HepG2 (cell line): ENCODE data around the gene KLHL21. TPM values are rescaled to one million over a fixed set of nuclear protein-coding genes. Genes with fewer than 3 reads are reported as not detected.

Source experiments
- ATF7-NPFF ChIP-seq: sonication (generic); formaldehyde crosslinking; IDR thresholded peaks from 2 replicates; pipeline ENCODE4 v1.8.1; 2023; ENCODE audit warnings: mild to moderate bottlenecking, low read depth, missing genetic modification reagents, moderate library complexity
- CTCF ChIP-seq: sonication (generic); formaldehyde crosslinking; IDR thresholded peaks from 2 replicates; pipeline ENCODE4 v1.5.0; 2020; ENCODE audit warnings: mild to moderate bottlenecking, missing genetic modification reagents, moderate library complexity
- FOXO1 ChIP-seq: sonication (generic); formaldehyde crosslinking; IDR thresholded peaks from 2 replicates; pipeline ENCODE4 v1.4.0; 2020; ENCODE audit warnings: missing genetic modification reagents
- GLI4 ChIP-seq: sonication (generic); formaldehyde crosslinking; IDR thresholded peaks from 2 replicates; pipeline ENCODE4 v1.5.1; 2020; ENCODE audit warnings: missing genetic modification reagents, mild to moderate bottlenecking, moderate library complexity, borderline replicate concordance
- JUND ChIP-seq: sonication (generic); formaldehyde crosslinking; IDR thresholded peaks from 2 replicates; pipeline ENCODE4 v1.8.0; 2022; ENCODE audit warnings: mild to moderate bottlenecking, missing genetic modification reagents
- MAZ ChIP-seq, 2 experiments: sonication (generic) in 1 of 2; formaldehyde crosslinking in 1 of 2; IDR thresholded peaks; 2 replicates each; pipeline versions ENCODE4 v1.5.0 to v1.6.1; 2012 to 2020; ENCODE audit warnings: low read depth in 2 of 2, mild to moderate bottlenecking in 2 of 2, borderline replicate concordance in 1 of 2, improper control_type of control experiment in 1 of 2, low read length in 1 of 2, missing genetic modification reagents in 1 of 2, moderate library complexity in 1 of 2
- PAWR ChIP-seq: sonication (generic); formaldehyde crosslinking; IDR thresholded peaks from 2 replicates; pipeline ENCODE4 v1.4.0; 2020; ENCODE audit warnings: missing genetic modification reagents, mild to moderate bottlenecking, borderline replicate concordance
- TAF1 ChIP-seq: sonication (generic); formaldehyde crosslinking; IDR thresholded peaks from 2 replicates; pipeline ENCODE4 v1.4.0; 2020; ENCODE audit warnings: missing genetic modification reagents
- TFDP2 ChIP-seq: sonication (generic); formaldehyde crosslinking; IDR thresholded peaks from 2 replicates; pipeline ENCODE4 v1.4.0; 2020; ENCODE audit warnings: missing genetic modification reagents
- TP53 ChIP-seq: sonication (generic); formaldehyde crosslinking; conservative IDR thresholded peaks from 2 replicates; pipeline ENCODE4 v1.4.0; 2020; ENCODE audit warnings: missing genetic modification reagents
- ZBTB8A ChIP-seq: sonication (generic); formaldehyde crosslinking; IDR thresholded peaks from 2 replicates; pipeline ENCODE4 v1.4.0; 2020; ENCODE audit warnings: mild to moderate bottlenecking, low read depth, missing genetic modification reagents, borderline replicate concordance
- ZFY ChIP-seq: sonication (generic); formaldehyde crosslinking; IDR thresholded peaks from 2 replicates; pipeline ENCODE4 v1.4.0; 2020; ENCODE audit warnings: missing genetic modification reagents
- ZNF124 ChIP-seq: sonication (generic); formaldehyde crosslinking; IDR thresholded peaks from 2 replicates; pipeline ENCODE4 v1.4.0; 2020; ENCODE audit warnings: missing genetic modification reagents
- ZNF17 ChIP-seq: sonication (generic); formaldehyde crosslinking; IDR thresholded peaks from 2 replicates; pipeline ENCODE4 v1.5.0; 2020; ENCODE audit warnings: mild to moderate bottlenecking, missing genetic modification reagents
- ZNF326 ChIP-seq: sonication (generic); formaldehyde crosslinking; IDR thresholded peaks from 2 replicates; pipeline ENCODE4 v1.4.0; 2020; ENCODE audit warnings: missing genetic modification reagents, borderline replicate concordance
- ZNF33B ChIP-seq: sonication (generic); formaldehyde crosslinking; IDR thresholded peaks from 2 replicates; pipeline ENCODE4 v1.5.1; 2020; ENCODE audit warnings: mild to moderate bottlenecking, missing genetic modification reagents
- ZNF589 ChIP-seq: sonication (generic); formaldehyde crosslinking; conservative IDR thresholded peaks from 2 replicates; pipeline ENCODE4 v1.8.0; 2022; ENCODE audit warnings: mild to moderate bottlenecking, moderate library complexity, missing genetic modification reagents
- ZNF740 ChIP-seq: sonication (generic); formaldehyde crosslinking; IDR thresholded peaks from 2 replicates; pipeline ENCODE4 v1.4.0; 2020; ENCODE audit warnings: missing genetic modification reagents
- ZNF776 ChIP-seq: sonication (generic); formaldehyde crosslinking; IDR thresholded peaks from 2 replicates; pipeline ENCODE4 v1.4.0; 2020; ENCODE audit warnings: mild to moderate bottlenecking, missing genetic modification reagents
- ZUFSP ChIP-seq: sonication (generic); formaldehyde crosslinking; IDR thresholded peaks from 2 replicates; pipeline ENCODE4 v1.9.0; 2021; ENCODE audit warnings: missing genetic modification reagents, mild to moderate bottlenecking, borderline replicate concordance
- polyA plus RNA-seq, 8 experiments: library from polyadenylated mRNA; depleted of rRNA in 3 of 8; stranded (reverse) in 7 of 8; unstranded in 1 of 8; fragments of >200 nt; fragmentation: Illumina TruSeq in 4 of 8; extraction: Trizol in 4 of 8; gene quantifications; 2 replicates each; pipeline versions ENCODE4 v1.2.1 to v1.2.3, GENCODE V29; 2011 to 2016; ENCODE audit warnings: low read depth in 4 of 8, missing spikeins in 1 of 8, mixed read lengths in 1 of 8; ENCODE audit not compliant: insufficient read depth in 1 of 8
- total RNA-seq, 5 experiments: library from RNA; depleted of rRNA; stranded (reverse); fragments of >200 nt; fragmentation: Illumina TruSeq; extraction: Trizol; gene quantifications; 2 replicates each; pipeline ENCODE4 v1.2.3, GENCODE V29; 2016; ENCODE audit warnings: low read depth in 1 of 5
- TF ChIP-seq, protein P1 (sequence below): sonication (generic); formaldehyde crosslinking; IDR thresholded peaks from 2 replicates; pipeline ENCODE4 v1.5.0; 2020; ENCODE audit warnings: mild to moderate bottlenecking, missing genetic modification reagents

KLHL21 gene
- total and polyA plus RNA-seq, 2 of the 13 experiments (the other 11 are each of a cell fraction or from before 2014, with no cell fraction given) = 14.8 to 25.0 TPM

DNA sequence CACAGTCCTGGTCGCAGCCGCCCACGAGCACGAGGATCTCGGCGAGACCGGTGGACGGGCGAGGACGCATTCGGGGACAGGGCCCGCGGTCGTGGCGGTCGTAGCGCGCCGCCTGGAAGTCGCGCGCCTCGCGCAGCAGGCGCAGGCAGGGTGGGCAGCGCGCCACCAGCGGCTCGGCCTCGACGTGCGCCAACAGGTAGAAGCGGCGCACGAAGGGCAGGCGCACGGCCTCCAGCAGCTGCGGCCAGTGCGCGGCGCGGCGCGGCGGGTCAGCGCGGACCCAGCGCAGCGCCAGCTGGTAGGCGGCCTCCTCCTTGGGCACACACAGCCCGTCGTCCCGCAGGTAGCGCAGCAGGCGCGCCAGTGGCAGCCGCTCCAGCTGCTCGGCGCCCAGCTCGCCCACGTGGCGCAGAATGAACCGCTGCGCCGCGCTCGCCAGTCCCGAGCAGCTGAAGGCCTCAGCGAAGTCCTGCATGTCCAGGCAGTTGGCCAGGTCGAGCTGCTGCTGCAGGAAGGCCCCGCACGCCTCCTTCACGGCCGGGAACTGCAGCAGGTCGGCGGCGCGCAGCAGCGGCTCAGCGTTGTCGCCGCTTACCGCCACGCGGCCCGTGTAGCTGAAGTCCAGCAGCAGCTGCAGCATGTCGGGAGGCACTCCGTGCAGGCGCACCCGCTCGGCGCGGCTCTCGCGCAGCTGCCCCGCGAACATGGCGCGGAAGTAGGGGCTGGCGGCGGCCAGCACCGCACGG, 573 bp downstream of the KLHL21 start (continued):
- TF ChIP-seq TFDP2 (CRISPR knock-in tag) (peak; percentile 15; the same call in 1 of the 2 replicates), ZNF740 (CRISPR knock-in tag) (peak; percentile 5; the same call in 1 of the 2 replicates), FOXO1 (no peak), PAWR (CRISPR knock-in tag) (no peak), JUND (CRISPR knock-in tag) (0 out of 2 replicates have a peak, but pooled peaks have one; percentile 10), ZUFSP (CRISPR knock-in tag) (no peak), ZNF776 (CRISPR knock-in tag) (peak; percentile 82; the same call in 1 of the 2 replicates), GLI4 (CRISPR knock-in tag) (no peak; the same call in 1 of the 2 replicates), CTCF (CRISPR knock-in tag) (peak; percentile 12; the same call in 1 of the 2 replicates), TAF1 (CRISPR knock-in tag) (0 out of 2 replicates have a peak, but pooled peaks have one; percentile 38), ZFY (peak; percentile 77), ATF7-NPFF (peak; percentile 22; the same call in 1 of the 2 replicates), ZNF33B (CRISPR knock-in tag) (no peak), ZBTB8A (CRISPR knock-in tag) (no peak), MAZ (IDR thresholded peaks at IDR 0.05; ENCODE audit: borderline replicate concordance, low read depth, low read length) (no peak), MAZ (CRISPR knock-in tag; IDR thresholded peaks at IDR 0.05; ENCODE audit: low read depth) (peak; percentile 17; the same call in 1 of the 2 replicates), ZNF589 (CRISPR knock-in tag) (no peak), TP53 (peak; percentile 73; the same call in 1 of the 2 replicates), ZNF17 (CRISPR knock-in tag) (no peak), ZNF326 (CRISPR knock-in tag) (no peak), ZNF124 (CRISPR knock-in tag) (no peak)
- TF ChIP-seq, protein P1, sequence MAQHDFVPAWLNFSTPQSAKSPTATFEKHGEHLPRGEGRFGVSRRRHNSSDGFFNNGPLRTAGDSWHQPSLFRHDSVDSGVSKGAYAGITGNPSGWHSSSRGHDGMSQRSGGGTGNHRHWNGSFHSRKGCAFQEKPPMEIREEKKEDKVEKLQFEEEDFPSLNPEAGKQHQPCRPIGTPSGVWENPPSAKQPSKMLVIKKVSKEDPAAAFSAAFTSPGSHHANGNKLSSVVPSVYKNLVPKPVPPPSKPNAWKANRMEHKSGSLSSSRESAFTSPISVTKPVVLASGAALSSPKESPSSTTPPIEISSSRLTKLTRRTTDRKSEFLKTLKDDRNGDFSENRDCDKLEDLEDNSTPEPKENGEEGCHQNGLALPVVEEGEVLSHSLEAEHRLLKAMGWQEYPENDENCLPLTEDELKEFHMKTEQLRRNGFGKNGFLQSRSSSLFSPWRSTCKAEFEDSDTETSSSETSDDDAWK = no peak
